ENCODE data around the gene KRTAP21-3. TPM values are rescaled to one million over a fixed set of nuclear protein-coding genes. Genes with fewer than 3 reads are reported as not detected.

The KRTAP21-3 gene
- total and polyA plus RNA-seq, 10 of the 15 experiments (the other 5 are each of a cell fraction or from before 2014, with no cell fraction given): not detected

DNA sequence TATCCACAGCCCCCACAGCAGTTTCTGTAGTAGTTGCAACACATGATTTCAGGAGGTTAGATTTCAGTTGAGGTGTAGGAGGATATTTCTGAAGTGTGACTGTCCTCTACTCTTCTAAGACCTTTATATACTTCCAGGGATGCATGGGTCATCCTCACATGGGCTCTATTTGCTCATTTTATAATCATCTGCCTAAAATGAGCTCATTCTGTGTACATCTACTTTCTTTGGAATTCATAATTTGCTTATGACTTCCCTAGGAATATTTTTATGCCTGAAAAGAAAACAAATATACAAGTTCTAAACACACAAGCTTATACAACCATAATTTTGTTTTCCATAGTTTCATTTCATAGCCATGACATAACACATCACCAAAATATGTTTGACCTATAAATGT lies 28.6 kb upstream of the KRTAP21-3 start, which contains the start of gene KRTAP21-2 (continued):
- no peak for TF ChIP-seq SMAD1 (IDR thresholded peaks at IDR 0.05; ENCODE audit: low read depth, partially characterized antibody)
- no peak for TF ChIP-seq POLR2AphosphoS2 (IDR thresholded peaks at IDR 0.05; ENCODE audit: low read depth, low read length)
- TF ChIP-seq SREBF2 (IDR thresholded peaks at IDR 0.05; ENCODE audit: low read length): no peak

DNA sequence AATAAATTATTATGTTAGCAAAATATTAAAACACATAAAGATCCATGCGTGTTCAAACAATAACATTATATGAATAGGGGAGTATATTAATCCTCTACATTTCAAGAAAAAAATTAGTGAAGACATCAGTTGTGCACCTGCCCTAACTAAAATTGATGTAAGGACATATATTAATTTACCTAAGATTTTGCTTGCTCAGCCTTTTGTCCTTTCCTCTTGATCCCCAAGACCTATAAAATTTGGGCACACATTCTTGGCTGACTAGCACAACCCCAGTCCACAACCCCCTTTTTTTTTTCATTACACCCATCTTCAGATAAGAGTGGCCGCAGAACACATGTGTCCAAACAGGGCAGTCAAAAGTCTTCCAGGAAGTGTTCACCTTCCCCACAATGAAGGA lies 21.9 kb upstream of the KRTAP21-3 start:
- DNase-seq (ENCODE audit: low read depth, low spot score) (no peak), FAIRE-seq (no peak), ATAC-seq (no peak)
- H3K27me3 ChIP-seq (replicated peaks in 1 of 2; ENCODE audit: control insufficient read depth in 2 of 2, insufficient read depth in 2 of 2, low read length in 1 of 2): no peaks in the 10 kb centered on the region
- RAD21 ChIA-PET (ENCODE audit: unreplicated experiment): no interaction called here
- CTCF ChIA-PET: no interaction called here
- in situ Hi-C loops (cut with MboI): no loop called here
- intact Hi-C loops (cut with micrococcal nuclease; ENCODE audit: unreplicated experiment): no loop called here
- no peaks in the 10 kb centered on the region for H3K9me3 ChIP-seq (replicated peaks; ENCODE audit: control insufficient read depth, insufficient read depth, low read length)
- no peak overlapping the region for H3K4me2 ChIP-seq (ENCODE audit: control insufficient read depth, insufficient read depth)
- TF ChIP-seq DPF2 (IDR thresholded peaks at IDR 0.05): no peak
- TF ChIP-seq CBFB (IDR thresholded peaks at IDR 0.05; ENCODE audit: low read depth): no peak
- no peak for TF ChIP-seq SREBF1 (IDR thresholded peaks at IDR 0.05; ENCODE audit: low read length)
- no peak for TF ChIP-seq RFX5 (IDR thresholded peaks at IDR 0.05; ENCODE audit: low read depth, low read length)
- no peak for TF ChIP-seq TARDBP (IDR thresholded peaks at IDR 0.05; ENCODE audit: borderline replicate concordance)
- no peak for TF ChIP-seq FOS (IDR thresholded peaks at IDR 0.05; ENCODE audit: borderline replicate concordance, extremely low read depth, insufficient read length)
- no peak for TF ChIP-seq CBX5 (IDR thresholded peaks at IDR 0.05; ENCODE audit: low read depth)
- TF ChIP-seq, protein P1, sequence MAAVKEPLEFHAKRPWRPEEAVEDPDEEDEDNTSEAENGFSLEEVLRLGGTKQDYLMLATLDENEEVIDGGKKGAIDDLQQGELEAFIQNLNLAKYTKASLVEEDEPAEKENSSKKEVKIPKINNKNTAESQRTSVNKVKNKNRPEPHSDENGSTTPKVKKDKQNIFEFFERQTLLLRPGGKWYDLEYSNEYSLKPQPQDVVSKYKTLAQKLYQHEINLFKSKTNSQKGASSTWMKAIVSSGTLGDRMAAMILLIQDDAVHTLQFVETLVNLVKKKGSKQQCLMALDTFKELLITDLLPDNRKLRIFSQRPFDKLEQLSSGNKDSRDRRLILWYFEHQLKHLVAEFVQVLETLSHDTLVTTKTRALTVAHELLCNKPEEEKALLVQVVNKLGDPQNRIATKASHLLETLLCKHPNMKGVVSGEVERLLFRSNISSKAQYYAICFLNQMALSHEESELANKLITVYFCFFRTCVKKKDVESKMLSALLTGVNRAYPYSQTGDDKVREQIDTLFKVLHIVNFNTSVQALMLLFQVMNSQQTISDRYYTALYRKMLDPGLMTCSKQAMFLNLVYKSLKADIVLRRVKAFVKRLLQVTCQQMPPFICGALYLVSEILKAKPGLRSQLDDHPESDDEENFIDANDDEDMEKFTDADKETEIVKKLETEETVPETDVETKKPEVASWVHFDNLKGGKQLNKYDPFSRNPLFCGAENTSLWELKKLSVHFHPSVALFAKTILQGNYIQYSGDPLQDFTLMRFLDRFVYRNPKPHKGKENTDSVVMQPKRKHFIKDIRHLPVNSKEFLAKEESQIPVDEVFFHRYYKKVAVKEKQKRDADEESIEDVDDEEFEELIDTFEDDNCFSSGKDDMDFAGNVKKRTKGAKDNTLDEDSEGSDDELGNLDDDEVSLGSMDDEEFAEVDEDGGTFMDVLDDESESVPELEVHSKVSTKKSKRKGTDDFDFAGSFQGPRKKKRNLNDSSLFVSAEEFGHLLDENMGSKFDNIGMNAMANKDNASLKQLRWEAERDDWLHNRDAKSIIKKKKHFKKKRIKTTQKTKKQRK (IDR thresholded peaks at IDR 0.05; ENCODE audit: low read depth, low read length): no peak
- no peak overlapping the region for H3K4me3 ChIP-seq
- no peaks in the 10 kb centered on the region for H3K79me2 ChIP-seq (ENCODE audit: control insufficient read depth, insufficient read depth, low read length)
- no peak overlapping the region for H2AFZ ChIP-seq (ENCODE audit: control insufficient read depth, low read depth, low read length)
- no peak overlapping the region for H3K9ac ChIP-seq (ENCODE audit: control insufficient read depth, insufficient read depth, low read length)
- POLR2A ChIA-PET: no interaction called here
- no peaks in the 10 kb centered on the region for H3K36me3 ChIP-seq (ENCODE audit: control insufficient read depth in 2 of 2, insufficient read depth in 2 of 2, low read length in 1 of 2)
- WGBS (ENCODE audit: insufficient coverage, insufficient replicate concordance, low lambda C conversion rate, missing lambda C conversion rate): 69% methylated on average over 2 of the region's 2 CpGs
- no peak overlapping the region for H3K27ac ChIP-seq (ENCODE audit: control insufficient read depth, insufficient read depth)
- no peaks in the 10 kb centered on the region for H3K4me1 ChIP-seq (ENCODE audit: control insufficient read depth, insufficient read depth, low read length)
- SMC1A ChIA-PET (ENCODE audit: uncharacterized antibody, unreplicated experiment): no interaction called here
- BruUV-seq (replicated peaks): no TSS peak
- H4K20me1 ChIP-seq (ENCODE audit: control insufficient read depth, insufficient read depth): no peaks in the 10 kb centered on the region

Data from GM12878 (cell line).